Activated CD8-positive, alpha-beta T cell treated with anti-CD3 and anti-CD28 coated beads for 36 hours (primary cell): ENCODE results near the gene CNPY1. TPM values are rescaled to one million over a fixed set of nuclear protein-coding genes. Genes with fewer than 3 reads are reported as not detected.

ENCODE experiments used
- ATAC-seq: fragments of 200-7000 bp; cut with Tn5 transposase; one replicate; pipeline ENCODE4 v1.10.0; 2021; ENCODE audit warnings: mild to moderate bottlenecking, moderate library complexity
- CTCF ChIA-PET: fragments of 350-600 bp; sonication (Branson Sonifier 250); formaldehyde crosslinking; loops from one replicate; lab custom pipeline; 2021; ENCODE audit warnings: antibody characterized with exemption; lab: Charles Lee
- POLR2A ChIA-PET: fragments of 350-600 bp; sonication (Branson Sonifier 250); formaldehyde crosslinking; loops from one replicate; lab custom pipeline; 2021; ENCODE audit warnings: antibody characterized with exemption; lab: Charles Lee
- DNase-seq: peaks from one replicate; pipeline ENCODE4 v3.0.0-alpha.2; 2020
- H3K27ac Mint-ChIP-seq: one replicate; pipeline ENCODE4 v1.8.0; 2021; ENCODE audit warnings: mild to moderate bottlenecking, mixed read lengths
- H3K27me3 Mint-ChIP-seq: one replicate; pipeline ENCODE4 v1.8.0; 2021; ENCODE audit warnings: mixed read lengths
- H3K36me3 Mint-ChIP-seq: one replicate; pipeline ENCODE4 v1.8.0; 2021; ENCODE audit warnings: low read depth, mixed read lengths
- H3K4me1 Mint-ChIP-seq: one replicate; pipeline ENCODE4 v1.8.0; 2021; ENCODE audit warnings: low read depth, mixed read lengths
- H3K4me3 Mint-ChIP-seq: one replicate; pipeline ENCODE4 v1.8.0; 2021; ENCODE audit warnings: mild to moderate bottlenecking, moderate library complexity, mixed read lengths
- H3K9me3 Mint-ChIP-seq: one replicate; pipeline ENCODE4 v1.8.0; 2021; ENCODE audit warnings: mixed read lengths
- intact Hi-C: fragments of 100-400 bp; cut with micrococcal nuclease; formaldehyde crosslinking; loops from one replicate; pipeline ENCODE4 v1.10.0; 2022
- total RNA-seq, 2 experiments: library from RNA; stranded (reverse); gene quantifications; one replicate each; pipeline ENCODE4 v1.2.3, GENCODE V29; 2021
- TF ChIP-seq, protein P1 (sequence below): fragments of 200-600 bp; IDR thresholded peaks from one replicate; pipeline ENCODE4 v1.8.0; 2022; ENCODE audit warnings: antibody characterized with exemption, mild to moderate bottlenecking

Gene CNPY1
- total RNA-seq, 2 experiments from 2014 or later = not detected

DNA sequence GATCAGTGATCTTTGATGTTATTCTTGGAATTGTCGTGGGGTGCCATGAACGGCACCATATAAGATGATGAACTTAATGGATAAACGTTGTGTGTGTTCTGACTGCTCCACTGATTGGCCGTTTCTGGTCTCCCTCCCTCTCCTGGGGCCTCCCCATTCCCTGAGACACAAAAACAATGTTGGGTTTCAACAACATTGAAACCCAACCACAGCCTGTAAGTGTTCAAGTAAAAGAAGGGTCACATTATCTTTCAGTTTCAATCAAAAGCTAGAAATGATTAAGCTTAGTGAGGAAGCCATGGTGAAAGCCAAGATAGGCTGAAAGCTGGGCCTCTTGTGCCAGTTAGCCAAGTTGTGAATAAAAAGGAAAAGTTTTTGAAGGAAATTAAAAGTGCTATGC lies 68.9 kb downstream of the CNPY1 start:
- Mint-ChIP-seq H3K27me3 (peaks cover 67% of the 10 kb centered on the region), H3K27ac (no peak overlapping the region), H3K4me1 (peaks cover 15% of the 10 kb centered on the region), H3K9me3 (peaks cover 6% of the 10 kb centered on the region), H3K36me3 (no peaks in the 10 kb centered on the region), H3K4me3 (no peak overlapping the region)
- ChIA-PET CTCF (interaction anchor here (0.9 kb wide), 1 partner anchor 21 kb away, joined by 3 read pairs; no protein-coding TSS in a partner anchor), POLR2A (no interaction called here)
- ATAC-seq (peak; percentile 89), DNase-seq (peak; percentile 45)
- TF ChIP-seq, protein P1, sequence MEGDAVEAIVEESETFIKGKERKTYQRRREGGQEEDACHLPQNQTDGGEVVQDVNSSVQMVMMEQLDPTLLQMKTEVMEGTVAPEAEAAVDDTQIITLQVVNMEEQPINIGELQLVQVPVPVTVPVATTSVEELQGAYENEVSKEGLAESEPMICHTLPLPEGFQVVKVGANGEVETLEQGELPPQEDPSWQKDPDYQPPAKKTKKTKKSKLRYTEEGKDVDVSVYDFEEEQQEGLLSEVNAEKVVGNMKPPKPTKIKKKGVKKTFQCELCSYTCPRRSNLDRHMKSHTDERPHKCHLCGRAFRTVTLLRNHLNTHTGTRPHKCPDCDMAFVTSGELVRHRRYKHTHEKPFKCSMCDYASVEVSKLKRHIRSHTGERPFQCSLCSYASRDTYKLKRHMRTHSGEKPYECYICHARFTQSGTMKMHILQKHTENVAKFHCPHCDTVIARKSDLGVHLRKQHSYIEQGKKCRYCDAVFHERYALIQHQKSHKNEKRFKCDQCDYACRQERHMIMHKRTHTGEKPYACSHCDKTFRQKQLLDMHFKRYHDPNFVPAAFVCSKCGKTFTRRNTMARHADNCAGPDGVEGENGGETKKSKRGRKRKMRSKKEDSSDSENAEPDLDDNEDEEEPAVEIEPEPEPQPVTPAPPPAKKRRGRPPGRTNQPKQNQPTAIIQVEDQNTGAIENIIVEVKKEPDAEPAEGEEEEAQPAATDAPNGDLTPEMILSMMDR = no peak
- intact Hi-C loops = no loop called here

DNA sequence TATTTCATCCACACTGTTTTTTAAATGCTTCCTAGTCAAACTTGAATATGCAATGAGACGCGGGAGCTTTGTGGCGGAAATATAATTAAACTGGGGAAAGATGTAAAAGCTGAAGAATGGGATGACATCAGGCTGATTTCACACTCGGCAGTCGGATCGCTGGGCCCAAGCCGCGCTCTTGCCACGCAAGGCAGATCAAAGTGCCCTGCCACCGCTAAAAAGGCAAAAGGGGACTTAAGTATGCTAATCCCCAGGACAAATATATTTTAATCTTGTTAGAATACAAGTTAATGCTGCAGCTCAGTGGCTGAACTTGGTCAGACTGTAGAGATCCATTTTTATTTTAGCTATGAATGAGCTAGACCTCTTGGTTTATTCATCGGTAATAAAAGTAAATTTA lies 74.6 kb downstream of the CNPY1 start:
- DNase-seq = no peak

DNA sequence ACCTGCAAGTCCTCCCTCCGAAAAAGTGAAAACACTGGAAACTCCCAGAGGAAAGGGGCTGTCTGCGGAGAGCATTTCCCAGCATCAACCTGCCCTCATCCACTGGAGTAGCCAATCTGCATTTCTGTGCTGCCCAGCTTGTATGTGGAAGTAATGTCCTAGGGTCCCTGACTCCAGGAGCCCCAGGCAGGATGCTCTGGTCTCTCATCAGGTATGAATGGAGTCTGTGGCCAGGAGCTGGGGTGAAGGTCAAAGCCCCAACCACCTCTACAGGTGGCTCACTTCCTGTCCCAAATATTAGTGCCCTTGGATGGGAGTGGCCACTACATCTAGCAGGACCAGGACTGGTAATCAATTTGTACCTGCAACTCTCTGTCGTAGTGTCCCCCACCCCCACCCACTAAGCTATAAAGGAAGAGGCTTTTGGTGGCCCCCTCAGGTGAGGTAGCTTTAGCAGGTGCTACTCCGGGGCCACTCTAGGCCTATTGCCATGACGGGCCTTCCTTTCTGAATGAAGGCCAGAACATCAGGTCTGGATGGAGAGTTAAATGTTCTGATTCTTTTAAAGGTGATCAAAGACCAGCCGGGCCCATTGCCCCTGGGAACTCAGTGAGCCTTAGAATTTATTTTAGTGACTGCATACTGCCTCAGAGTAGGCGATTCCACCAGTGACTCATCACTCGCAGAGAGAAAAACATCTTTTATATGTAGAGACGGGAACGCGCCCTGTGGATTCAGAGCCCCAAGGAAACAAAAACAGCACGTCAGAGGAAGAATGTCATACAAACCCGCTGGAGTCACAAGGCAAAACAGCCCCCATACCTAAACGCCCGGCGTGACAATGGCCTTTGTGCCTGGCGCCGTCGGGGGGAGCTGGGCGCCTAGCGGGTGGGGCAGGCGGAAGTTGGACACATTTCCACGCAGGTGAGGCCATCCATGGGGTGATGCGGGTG lies 75.4 kb downstream of the CNPY1 start:
- Mint-ChIP-seq H3K27me3 (peaks cover 86% of the 10 kb centered on the region), H3K4me1 (peaks cover 14% of the 10 kb centered on the region), H3K4me3 (no peak overlapping the region), H3K9me3 (no peaks in the 10 kb centered on the region), H3K36me3 (no peaks in the 10 kb centered on the region), H3K27ac (no peak overlapping the region)
- no peak for ATAC-seq
- DNase-seq = no peak
- CTCF ChIA-PET = interaction anchor here (1.4 to 2.1 kb wide), 2 partner anchors 42 to 64 kb away, joined by 3 to 4 read pairs; no protein-coding TSS in a partner anchor
- intact Hi-C loops = no loop called here
- TF ChIP-seq, protein P1 = no peak
- POLR2A ChIA-PET = interaction anchor here (0.6 kb wide), 1 partner anchor 107 kb away, joined by 3 read pairs; no protein-coding TSS in a partner anchor

More for the DNA sequence above, 74.6 kb downstream of the CNPY1 start:
- peaks cover 17% of the 10 kb centered on the region for H3K4me1 Mint-ChIP-seq
- ATAC-seq = no peak
- no peaks in the 10 kb centered on the region for H3K36me3 Mint-ChIP-seq
- no peak overlapping the region for H3K4me3 Mint-ChIP-seq
- TF ChIP-seq, protein P1 = no peak
- ChIA-PET CTCF (interaction anchor here (1.0 to 1.4 kb wide), 4 partner anchors 28 to 296 kb away, joined by 3 read pairs; no protein-coding TSS in a partner anchor), POLR2A (no interaction called here)
- peaks cover 88% of the 10 kb centered on the region for H3K27me3 Mint-ChIP-seq
- H3K27ac Mint-ChIP-seq = no peak overlapping the region
- no peaks in the 10 kb centered on the region for H3K9me3 Mint-ChIP-seq
- intact Hi-C loops = no loop called here

DNA sequence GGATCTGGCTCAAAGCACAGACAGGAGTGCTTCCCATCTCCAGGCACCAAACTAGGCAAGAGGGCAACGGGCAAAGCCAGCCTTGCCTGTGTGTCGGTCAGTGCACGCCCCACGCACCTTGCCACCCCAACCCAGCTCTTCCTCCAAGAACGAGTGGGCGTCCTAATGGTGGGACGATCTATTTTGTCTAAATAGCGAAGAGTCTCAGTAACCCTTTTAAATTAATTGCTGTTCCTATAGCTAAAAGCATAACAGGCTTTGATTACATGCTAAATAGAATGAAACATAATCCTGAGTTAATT lies 76.2 kb downstream of the CNPY1 start:
- Mint-ChIP-seq H3K9me3 (no peaks in the 10 kb centered on the region), H3K36me3 (no peaks in the 10 kb centered on the region), H3K4me3 (no peak overlapping the region), H3K27me3 (peaks cover 87% of the 10 kb centered on the region), H3K27ac (no peak overlapping the region), H3K4me1 (peaks cover 17% of the 10 kb centered on the region)
- DNase-seq (no peak), ATAC-seq (no peak)
- POLR2A ChIA-PET = interaction anchor here (0.6 kb wide), 1 partner anchor 259 kb away, joined by 3 read pairs; no protein-coding TSS in a partner anchor
- CTCF ChIA-PET = interaction anchor here (2.1 kb wide), 1 partner anchor 43 kb away, joined by 4 read pairs; no protein-coding TSS in a partner anchor
- intact Hi-C loops = no loop called here
- TF ChIP-seq, protein P1 = no peak
